IPS DF 19.7 (cell line): ENCODE results near the gene GSX1.
"Not testable (repeated sequence)": the region's sequence is repeated elsewhere in the genome, so short reads cannot be mapped to it uniquely, and the experiment has no call there.

Experiments
- DNase-seq: peaks from one replicate; pipeline ENCODE4 v3.0.0-alpha.2; 2013; ENCODE audit warnings: low read depth, low spot score

The GSX1 gene

DNA sequence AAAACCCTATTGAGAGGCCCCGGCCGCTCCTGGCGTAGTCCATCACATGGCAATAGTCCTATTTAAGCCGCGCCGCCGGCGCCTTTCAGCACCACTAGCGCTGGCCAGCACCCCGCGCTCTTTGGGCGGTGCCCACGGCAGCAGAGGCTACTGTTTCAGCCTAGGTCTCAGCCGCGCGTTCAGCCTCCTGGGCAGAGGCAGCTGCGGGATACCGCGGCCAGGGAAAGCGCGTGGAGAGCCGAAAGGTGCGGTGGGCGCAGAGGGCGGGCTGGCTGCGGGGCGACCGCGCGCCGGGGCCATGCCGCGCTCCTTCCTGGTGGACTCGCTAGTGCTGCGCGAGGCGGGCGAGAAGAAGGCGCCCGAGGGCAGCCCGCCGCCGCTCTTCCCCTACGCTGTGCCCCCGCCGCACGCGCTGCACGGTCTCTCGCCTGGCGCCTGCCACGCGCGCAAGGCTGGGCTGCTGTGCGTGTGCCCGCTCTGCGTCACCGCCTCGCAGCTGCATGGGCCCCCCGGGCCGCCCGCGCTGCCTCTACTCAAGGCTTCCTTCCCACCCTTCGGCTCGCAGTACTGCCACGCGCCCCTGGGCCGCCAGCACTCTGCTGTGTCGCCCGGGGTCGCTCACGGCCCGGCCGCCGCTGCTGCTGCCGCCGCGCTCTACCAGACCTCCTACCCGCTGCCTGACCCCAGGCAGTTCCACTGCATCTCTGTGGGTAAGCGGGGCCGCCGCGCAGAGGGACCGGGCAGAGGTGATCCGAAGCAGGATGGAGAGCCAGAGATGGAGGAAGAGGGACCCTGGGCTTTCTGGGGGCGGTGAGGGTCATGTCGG lies at the start of gene GSX1:
TSS of gene GSX1 (plus strand) at position 91 of the 826 bp plus-strand sequence. CDS start at position 299, 208 bp downstream.
- DNase-seq = no peak

DNA sequence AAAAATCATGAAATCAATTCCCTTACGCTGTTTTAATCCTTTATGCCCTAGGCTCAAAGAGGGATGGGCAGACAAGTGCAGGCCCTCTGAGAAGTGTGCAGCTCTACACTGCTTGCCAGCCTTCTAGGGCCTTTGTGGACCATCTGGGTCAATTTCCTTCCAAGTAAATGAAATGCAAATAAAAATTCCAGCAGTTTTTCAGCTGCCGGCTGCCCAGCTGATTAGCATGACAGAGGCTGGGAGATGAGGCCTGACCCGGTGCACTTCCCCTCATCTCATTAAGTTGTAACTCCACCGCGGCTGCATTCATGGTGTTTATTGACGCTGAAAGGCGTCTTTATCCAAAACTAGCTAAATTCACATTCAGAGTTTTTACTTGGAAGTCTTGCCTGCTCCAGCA lies 47.5 kb upstream of the GSX1 start:
- DNase-seq = no peak

DNA sequence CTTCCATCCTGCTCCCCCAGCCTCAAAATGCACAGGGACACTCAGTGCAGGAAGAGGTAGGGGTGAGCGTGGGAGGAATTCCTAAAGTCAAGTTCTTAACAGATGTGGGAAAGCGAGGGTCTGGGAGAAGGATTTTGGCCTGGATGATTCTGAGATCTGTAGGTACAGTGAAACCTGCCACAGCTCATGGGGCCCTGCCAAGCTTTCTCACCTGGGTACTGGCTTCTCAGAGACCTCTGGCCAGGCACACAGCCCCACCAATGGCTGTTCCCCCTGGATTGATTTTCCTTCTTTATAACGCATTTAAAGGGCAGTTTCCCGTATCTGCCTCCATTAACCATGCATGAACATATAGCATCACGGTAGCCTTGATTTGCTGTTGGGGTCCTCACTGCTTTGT lies 47.0 kb upstream of the GSX1 start:
- no peak for DNase-seq

DNA sequence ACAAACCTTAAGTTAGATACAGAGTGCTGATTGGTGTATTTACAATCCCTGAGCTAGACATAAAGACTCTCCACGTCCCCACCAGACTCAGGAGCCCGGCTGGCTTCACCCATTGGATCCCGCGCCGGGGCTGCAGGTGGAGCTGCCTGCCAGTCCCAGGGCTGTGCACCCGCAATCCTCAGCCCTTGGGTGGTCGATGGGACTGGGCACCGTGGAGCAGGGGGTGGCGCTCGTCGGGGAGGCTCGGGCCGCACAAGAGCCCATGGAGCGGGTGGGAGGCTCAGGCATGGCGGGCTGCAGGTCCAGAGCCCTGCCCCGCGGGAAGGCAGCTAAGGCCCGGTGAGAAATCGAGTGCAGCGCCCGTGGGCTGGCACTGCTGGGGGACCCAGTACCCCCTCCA lies 44.1 kb upstream of the GSX1 start:
- DNase-seq = not testable (repeated sequence)

- no peak for DNase-seq
Observed at GRCh38 chr13:27751953-27752532, 40.2 kb upstream of the GSX1 start.

DNA sequence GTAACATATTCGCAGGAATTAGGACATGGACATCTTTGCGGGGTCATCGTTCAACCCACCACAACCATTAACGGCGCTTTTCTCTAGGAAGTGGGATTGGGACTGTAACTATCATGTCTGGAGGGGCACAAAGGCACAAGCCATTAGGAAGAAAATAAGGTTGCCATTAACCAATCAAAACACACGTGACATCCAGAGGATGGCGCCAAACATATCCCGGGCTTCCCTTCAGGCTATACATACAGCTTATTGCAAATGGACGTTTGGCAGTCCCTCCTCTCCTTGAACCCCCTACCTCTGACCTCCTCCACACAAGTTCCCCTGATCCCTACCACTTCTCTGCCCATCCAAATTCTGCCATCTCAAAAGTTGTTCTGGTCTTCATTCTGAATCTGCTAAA lies 26.6 kb upstream of the GSX1 start:
- no peak for DNase-seq

- no peak for DNase-seq
Observed at GRCh38 chr13:27770809-27771208, 21.5 kb upstream of the GSX1 start.

GRCh38 chr13:27772651-27773425 lies 19.4 kb upstream of the GSX1 start:
- DNase-seq = no peak

DNA sequence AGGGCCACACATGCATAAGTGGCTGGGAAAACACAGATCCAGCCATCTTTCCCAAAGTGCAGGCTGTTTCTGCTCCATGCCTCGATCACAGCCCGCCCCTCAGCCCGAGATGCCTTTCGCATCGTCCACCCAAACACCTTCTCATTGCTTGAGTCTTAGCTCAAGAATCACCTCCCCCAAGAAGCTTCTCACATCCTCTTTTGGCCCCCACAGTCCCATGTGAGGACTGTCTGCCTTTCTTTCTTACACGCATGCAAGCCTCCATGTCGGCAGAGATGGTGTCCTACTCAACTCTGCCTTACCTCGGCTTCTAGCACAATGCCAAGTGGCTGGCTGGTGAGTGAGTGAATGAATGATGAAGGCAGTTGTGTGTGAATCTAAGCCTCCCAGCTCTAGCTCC lies 18.1 kb upstream of the GSX1 start:
- DNase-seq = no peak

DNA sequence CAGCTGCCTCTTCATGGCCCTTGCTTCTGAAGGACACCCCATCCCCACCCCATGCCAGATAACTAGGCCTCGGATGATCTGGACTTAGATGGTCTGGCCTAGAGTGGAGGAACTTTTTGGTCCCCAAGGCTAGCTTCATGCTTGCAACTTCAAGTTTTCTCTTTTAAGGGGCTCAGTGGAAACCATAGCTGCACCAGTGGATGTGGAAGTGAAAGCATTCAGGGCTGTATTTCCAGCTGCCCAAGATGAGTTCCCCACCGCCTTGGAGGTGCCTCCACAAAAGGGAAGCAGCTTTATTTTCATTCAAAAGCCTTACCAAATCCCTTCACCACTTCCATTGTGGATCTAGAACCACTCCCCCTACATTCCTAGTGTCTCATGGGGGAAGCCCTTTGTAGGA lies 17.6 kb upstream of the GSX1 start:
- DNase-seq = no peak

- DNase-seq = no peak
Observed at GRCh38 chr13:27775943-27776342, 16.3 kb upstream of the GSX1 start.

- no peak for DNase-seq
Observed at GRCh38 chr13:27782151-27782550, 10.1 kb upstream of the GSX1 start.

DNA sequence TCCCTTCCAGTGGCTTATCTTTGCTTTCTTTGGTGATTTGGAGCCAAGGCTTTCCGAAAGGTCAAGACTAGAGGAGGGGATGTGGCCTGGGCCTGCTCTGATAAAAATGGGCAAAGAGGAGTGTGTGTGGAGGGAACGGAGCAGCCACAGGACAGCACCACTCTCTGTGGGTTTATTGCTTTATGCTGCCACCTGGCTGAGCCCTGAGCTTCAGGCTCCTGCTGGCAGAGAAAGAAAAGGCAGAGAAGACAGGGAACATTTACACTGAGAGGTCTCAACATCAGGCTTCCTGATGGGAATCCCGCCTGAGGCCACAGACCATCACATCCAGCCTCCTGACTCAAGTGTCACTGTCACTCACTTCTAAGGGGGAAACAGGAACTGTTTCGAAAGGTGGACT lies 9.2 kb upstream of the GSX1 start:
- no peak for DNase-seq

DNA sequence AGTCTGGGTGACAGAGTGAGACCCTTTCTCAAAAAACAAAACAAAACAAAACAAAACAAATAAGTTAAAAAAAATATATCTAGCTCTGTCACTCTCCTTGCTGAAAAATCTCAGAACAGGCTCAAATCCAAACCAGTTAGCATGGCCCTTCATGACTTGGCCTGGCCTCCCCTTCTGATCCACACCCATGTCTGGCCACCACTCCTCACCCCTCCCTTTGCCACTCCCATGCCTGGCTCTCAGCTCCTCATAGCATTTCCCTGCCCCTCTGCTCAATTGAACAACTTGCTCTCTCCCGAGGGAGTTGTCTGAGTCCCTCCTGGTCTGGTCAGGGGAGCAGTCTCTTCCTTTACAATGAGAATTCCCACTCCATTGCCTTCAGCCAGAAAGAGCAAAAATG lies 4.0 kb upstream of the GSX1 start:
- DNase-seq = no peak

DNA sequence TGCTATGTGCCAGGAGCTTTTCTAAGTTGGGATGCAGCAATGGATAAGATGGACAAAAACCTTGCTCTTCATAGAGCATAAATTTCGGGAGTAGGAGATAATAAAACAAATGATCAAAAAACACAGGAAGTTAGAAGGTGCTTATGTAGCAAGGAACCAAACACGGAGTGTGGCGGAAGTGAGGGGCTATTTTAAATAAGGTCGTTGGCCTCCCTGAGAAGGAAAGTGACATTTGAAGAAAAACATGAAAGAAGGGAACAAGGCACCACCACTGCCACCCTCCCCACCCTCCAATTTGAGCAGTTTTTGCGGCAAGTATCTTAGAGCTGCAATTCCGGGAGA lies 3.2 kb upstream of the GSX1 start:
- no peak for DNase-seq

DNA sequence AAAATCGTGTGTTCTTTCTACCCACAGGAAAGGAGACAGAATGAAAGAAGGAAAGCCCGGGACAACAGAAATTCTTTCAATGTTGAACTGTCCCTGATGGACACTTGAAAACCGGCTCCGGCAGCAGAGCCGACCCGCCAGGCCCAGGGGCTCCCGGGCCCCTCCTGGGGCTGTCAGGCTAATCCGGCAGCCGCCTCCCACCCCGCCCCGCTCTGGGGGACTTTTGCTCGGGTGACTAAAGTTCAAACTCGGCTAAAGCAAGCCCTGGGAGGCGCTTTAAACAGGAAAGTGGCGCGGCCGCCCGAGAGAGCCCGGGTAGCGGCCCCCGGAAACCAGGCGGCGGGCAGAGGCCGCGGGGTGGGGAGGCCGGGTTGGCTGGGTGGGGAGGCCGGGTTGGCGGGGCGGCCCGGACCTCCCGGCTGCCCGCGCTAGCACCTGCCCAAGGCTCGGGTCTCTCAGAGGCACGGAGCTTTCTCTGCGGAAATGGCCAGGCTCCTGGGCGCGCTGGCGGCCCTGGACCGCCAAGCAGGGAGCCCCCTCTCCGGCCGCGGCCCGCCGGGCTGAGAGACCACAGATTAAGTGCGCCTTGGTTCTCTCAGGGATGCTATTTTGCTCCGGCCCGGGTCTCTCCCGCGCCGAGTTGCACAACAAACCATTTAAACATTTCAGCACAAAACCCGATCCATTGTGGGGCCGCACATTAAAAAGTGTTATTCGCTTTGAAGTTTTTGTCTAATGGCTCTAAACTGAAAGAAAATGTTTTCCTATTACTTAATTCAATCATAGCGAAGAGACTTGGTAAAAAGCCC lies 2.6 kb upstream of the GSX1 start:
- DNase-seq = no peak

- no peak for DNase-seq
Observed at GRCh38 chr13:27790523-27790922, 1.8 kb upstream of the GSX1 start.

- DNase-seq = no peak
Observed at GRCh38 chr13:27791146-27791900, 960 bp upstream of the GSX1 start.

- DNase-seq = no peak
Observed at GRCh38 chr13:27791901-27792392, 336 bp upstream of the GSX1 start.

GRCh38 chr13:27793507-27794367 lies 1.5 kb downstream of the GSX1 start:
- no peak for DNase-seq
